T follicular helper cell (primary cell): ENCODE results near the gene MIDN.

Experiments
- DNase-seq: peaks from one replicate; pipeline ENCODE4 v3.0.0-alpha.2; 2020; ENCODE audit warnings: low read depth

Gene MIDN

DNA sequence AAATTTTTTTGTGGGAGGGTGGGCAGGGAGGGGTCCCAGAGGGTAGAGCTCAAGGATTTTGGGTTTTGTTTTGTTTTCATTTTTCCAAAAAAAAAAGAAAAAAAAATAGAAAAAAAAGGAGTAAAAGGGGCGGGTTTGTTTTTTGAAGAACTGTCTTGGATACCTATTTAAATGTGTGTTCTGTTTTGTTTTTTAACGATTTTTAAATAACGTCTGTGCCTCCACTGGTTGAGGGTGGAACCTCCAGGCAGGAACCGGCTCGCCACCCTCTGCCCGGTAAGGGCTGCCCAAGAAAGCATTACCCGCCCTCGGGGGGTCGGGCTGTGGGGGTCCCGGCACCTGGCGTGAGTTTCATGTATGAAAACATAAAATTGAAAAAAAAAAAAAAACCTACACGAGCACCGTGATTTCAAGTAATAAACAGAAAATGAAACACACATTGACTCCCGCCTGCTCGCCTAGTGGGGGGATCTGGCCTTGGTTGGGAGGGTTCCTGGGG is 10.4 kb downstream of the MIDN start:
- DNase-seq, result no peak

DNA sequence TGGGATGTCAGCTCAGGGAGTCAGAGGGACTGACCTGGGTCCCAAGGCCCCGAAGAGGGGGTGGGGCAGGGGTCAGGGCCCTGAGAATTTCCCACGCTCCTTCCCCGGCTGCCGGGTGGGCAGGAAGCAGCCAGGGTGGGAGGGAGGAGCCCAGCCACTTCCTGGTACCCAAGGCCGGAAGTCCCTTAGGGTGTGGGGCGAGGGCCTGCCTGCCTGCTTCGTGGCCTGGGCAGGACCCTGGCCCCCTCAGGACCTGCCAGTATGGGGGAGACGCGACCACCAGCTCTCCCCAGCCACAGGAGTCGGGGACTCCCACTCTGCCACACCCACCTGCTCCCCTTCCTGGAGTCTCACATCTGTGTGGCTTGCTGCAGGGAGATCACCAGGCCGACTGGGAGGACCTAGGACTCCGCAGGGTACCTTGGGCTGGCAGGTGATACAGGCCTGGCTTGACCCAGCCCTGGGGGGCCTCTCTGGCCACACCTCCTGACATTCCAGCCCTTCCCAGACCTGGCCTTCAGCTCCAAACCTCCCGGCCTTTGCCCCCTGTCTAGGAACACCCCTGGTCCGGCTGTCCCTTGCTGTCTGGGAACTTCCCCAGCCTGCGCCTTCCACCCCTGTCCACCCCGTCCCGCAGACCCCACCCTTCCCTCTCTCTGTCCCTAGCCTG is 11.0 kb downstream of the MIDN start:
- DNase-seq, result no peak

DNA sequence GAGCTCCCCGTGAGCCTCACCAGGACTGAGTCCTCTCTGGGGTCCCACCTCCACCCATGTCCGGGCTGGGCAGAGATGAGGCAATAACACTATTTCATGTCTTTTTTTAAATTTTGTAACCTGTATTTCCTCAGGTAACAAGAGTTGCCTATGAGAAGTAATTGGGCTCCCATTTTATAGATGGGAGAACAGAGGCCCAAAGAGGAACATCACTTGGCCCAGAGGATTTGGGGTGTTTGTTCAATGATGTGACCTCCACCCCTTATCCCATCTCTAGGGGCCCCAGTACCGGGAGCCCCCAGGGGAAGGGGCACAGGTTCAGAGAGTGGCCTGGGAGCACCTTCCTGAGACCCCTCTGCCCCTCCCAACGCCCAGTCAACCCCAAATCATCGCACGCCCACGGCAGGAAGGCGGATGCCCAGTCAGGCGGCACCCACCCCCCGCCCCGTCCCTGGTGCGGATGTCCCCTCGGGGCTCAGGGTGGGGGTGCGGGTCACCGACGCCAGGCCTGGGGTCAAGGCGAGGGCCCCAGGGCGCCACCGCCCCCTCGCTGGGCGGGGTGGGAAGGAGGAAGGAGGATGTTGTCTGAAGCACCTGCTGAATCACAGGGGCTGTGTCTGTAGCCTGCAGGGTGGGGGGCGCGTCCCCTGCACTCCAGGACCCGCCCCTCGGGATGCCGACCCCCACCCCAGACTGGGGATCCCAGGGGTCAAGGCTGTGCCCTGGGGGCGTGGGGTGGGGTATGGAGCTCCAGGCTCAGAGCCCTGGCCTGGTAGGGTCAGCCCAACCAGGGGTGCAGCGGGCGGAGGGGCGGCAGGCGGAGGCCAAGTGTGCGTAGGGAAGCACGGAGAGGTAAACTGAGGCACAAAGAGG is 11.7 kb downstream of the MIDN start:
- DNase-seq, result no peak

DNA sequence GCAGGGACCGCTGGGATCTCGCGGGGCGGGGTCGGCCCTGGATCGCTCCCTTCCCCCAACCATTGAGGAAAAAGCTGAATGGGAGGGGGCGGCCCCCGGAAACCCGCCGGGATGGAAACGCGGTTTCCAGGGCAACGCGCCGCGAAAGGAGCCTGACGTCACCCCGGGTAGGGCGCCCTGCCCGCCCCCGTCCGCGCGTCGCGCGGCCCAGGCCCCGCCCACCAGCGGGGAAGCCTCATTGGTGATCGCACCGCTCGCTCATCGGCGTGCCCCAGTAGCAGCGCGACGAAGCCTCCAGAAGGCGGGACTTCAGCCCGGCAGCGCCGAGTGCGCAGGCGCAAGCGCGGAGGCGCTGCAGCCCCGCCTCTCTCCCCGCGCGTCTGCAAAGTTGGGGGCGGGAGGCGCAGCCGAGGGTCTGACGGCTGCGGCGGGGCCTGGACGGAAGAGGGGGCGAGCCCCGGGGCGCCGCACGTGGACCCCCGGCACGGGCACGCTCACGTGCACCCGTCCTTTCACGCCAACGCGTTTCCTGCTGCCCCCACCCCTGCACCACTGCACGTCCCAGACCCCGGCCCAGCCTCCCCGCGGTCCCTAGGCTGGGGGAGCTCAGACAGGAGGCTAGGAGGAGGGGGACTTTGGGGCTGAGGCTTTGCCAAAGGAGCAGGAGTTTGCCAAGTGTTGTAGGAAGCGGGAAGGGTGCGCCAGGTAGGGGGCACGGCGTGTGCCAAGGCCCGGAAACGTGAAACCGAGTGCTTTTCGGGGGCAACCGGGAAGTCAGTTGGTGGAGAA is 12.6 kb downstream of the MIDN start:
- peak; percentile 97 for DNase-seq

DNA sequence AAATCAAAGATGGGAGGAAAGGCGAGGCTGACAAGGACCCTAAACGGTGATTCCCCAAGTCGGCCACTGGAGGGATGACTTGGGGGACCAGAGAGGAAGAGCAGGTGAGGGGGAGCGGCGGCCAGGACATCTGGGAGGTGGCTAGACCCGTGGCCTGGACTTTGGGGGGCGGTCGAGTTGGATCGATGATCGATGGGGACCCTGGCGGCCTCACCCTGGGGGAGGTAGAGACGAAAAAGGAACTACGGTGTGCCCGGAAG is 13.1 kb downstream of the MIDN start:
- DNase-seq, result no peak

DNA sequence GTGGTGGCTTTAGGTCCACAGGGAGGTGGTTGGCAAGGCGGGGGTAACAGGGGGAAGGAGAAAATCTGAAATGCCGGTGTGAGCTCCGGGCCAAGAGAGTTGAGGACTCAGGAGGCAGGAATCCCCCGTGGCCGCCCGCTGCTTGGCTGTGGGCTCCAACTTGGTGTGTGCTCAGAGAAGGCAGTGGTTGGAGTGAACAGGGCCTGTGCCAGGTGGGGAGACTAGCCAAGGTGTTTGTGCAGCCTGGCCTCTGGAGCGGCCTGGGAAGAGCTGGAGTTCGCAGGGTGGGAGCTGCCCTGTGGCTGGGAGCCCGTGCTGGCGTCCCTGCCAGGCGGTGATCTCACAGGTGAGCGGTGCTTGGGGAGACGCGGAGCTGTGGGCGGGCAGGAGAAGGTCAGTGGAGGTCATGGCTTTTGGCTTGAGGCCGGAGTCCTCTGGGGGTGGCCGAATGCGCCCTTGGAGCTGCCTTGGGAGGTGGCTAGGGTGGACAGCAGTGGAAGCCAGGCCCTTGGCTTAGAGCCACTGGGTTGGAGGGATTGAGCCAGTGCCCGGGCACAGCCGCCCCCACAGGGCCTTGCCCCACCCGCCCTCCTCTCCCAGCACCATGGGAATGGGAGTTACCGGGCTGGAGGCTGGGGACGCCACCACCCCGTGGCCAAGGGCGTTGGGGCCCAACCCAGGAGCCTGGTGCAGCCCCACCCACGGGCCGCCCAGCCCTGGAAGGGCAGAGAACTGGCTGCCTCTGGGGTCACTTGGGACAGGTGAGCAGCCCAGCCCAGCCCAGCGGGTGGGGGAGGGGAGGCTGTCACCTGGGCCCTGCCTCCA is 13.6 kb downstream of the MIDN start:
- DNase-seq, result no peak

DNA sequence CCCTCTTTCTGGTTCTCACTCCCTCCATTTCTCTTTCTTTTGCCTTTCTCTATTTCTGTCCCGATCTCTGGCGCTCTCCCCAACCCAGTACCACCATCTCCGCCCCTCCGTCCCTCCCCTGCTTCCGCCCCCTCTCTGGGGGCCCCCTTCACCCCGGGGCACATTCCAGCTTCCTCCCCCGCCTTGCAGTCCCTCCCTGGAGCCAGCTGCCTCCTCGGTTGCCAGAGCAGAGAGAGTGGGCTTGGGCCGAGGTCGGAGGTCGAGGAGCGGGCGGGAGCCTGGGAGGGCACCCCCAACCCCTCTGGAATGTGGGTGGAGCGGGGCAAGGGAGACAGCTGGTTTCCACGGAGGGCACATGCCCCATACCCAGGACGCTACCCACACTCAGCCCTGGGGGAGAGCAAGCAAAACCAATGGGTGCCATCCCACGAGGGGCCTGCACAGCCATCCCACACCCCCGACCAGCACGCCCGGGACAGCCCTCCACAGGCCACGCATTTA is 14.3 kb downstream of the MIDN start:
- DNase-seq, result no peak

DNA sequence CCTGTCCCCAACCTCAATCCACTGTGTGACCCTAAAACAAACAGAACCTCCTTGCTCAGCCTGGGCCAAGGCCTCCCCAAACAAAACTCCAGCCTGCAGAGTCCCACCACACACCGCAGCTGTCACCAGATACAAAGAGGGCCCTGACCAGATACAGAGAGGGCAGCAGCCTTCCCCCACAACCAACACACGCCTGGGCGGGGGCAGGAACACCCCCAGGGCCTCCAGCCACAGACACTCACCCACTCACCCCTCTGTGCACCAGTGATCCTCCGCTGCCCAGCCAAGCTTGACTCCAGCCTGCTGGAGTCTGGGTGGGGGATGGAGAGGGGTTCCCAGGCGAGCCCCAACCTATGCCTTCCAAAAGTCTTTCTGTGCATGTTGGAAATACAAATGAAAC is 14.8 kb downstream of the MIDN start:
- DNase-seq, result no peak

DNA sequence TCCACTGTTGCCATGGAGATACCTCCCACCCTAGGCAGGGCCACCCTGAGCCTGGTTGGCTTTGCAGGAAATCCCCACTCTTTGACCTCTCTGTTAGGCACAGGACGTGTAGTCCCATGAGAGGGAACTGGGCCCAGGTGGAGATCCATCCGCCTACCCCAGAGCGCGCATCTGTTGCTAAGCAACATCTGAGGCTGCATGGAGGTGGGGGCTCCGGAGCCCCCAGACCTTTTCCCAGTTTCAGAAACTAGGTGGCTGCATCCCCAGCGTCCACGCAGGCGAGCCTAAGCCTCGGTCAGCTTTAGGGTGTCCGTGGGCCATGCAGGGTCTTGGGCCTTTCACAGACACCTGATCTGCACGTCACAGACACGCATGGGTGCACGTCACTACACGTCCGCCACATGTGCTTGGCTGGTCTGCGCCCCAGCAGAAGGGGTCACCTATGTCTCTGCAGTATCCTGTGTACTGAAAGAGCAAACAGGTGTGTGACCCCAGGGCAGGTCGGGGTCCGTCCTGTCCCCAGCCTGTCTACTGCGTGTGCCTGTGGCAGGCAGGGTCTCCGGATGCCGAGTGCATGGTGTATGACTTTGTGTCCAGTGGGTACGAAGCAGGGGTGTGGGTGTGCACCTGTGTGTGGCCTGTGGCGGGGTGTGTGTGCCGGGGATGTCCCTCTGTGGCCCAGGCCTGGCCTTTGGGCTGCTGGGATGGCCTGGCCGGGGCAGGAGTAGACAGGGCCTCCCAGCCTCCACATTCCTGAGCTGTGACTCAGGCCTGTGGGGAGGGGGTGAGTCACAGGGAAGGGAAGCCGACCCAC is 16.6 kb downstream of the MIDN start:
- DNase-seq, result no peak

DNA sequence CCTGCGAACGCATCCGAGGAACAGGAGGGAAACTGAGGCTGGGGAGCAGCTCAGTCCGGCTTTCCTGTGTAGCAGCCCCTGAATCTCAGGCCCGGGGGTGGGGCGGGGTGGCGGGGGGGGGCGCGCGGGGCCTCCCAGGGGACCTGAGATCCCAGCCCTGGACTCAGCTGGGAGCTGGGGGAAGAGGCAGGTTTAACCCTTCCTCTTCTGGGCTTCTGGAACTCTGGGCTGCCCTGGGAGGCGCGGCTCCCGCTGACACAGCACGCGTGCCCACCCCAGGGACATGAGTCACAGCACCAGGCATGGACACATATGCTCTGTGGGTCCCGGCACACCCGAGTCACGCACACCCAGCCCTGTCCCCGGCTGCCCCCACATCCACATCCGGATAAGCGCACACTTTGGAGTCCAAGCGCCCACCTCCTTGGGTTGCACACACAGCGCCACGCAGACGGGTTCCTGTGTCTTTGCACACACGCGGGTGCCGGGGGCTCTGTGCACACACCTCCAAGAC is 17.3 kb downstream of the MIDN start:
- no peak for DNase-seq

DNA sequence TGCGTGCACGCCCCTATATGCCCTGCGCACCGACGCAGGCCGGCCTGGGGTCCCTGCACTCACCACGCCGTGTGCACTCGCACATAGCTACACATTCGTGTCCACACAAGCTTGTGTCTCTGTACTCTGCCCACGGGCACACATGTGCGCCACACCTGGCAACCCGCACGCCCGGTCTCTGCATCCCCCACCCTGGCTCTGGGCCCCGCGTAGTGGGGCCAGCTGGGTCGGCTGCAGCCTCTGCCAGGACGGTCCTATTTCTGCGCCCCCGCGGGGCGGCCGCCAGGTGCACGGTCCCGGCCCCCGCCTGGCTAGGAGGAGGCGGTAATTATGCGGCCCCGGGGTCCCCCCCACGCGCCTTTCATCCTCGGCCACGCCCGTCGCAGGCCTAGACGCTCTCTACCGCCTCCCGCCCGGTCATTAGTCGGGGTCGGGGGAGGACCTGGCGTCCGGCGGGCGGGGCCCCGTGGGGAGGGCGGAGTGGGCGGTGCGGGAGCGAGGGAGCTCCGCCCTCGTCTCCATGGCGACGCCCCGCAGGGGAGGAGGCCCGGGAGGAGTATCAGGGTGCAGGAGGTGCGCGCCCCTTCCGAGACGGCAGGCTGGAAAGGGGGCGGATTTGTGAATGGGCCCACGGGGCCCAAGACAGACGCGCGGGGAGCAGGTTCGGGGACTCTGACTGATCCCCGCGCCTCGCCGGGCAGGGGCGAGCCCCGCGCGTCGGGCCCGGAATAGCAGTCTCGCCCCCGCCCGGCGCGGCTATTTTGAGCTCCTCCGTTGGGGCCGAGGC is 17.9 kb downstream of the MIDN start:
- DNase-seq, result peak; percentile 74

DNA sequence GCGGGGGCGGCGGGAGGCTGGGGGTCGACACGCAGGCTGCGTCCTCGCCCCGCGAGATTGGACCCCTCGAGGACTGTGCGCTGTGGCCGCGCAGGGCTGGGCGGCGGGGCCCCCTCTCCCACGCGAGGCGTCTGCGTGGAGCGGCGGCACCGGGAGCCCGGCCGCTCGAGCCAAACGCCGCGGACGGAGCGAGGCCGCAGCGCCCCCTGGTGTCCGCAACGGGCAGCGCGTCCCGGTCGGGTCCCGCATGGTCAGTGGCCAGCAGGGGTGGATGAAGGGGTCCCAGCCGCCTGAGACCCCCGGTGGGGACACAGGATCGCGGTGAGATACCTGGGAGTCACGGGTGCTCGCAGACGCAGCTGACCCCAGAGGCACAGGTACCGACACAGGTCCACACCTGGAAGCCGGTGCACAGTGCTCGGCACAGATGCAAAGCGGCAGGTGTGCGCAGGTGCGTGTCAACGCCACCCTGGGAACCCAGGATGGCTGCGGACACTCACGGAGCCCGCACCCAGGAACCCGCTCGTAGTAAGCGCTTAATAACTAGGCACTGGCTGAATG is 18.6 kb downstream of the MIDN start:
- no peak for DNase-seq

DNA sequence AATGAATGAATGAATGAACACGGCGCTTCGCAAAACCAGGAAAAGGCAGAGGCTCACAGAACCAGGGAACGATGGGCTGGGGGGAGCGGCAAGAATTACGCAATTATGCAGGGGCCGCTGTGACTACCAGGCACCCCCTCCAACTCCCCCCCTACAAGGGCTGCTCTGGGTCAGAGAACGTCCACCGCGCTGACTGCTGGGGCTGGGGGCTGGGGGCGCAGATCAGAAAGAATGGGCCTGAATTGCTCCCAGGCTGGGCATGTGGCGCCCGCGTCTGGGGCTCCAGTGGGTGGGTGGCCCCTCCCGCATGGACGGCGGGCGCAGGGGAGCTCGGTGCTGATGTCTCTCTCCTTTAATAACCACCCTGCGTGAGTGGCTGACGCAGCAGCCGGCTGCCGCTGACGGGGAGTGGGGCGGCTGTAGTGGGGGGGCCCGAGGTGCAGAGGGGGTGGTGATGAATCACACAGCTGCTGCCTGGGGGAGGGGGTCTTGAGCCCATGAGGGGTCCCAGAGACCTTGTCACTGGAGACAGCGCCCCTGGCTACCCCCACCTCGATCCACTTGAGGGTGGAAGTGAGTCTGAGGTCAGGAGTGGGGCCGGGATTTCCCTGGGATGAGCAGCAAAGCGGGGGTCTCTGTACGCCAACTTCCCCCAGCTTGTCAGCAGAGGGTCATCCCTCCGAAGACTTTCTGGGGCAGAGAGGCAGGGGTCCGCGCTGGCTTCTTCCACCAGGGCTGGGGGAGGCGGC is 19.3 kb downstream of the MIDN start:
- peak; percentile 55 for DNase-seq

DNA sequence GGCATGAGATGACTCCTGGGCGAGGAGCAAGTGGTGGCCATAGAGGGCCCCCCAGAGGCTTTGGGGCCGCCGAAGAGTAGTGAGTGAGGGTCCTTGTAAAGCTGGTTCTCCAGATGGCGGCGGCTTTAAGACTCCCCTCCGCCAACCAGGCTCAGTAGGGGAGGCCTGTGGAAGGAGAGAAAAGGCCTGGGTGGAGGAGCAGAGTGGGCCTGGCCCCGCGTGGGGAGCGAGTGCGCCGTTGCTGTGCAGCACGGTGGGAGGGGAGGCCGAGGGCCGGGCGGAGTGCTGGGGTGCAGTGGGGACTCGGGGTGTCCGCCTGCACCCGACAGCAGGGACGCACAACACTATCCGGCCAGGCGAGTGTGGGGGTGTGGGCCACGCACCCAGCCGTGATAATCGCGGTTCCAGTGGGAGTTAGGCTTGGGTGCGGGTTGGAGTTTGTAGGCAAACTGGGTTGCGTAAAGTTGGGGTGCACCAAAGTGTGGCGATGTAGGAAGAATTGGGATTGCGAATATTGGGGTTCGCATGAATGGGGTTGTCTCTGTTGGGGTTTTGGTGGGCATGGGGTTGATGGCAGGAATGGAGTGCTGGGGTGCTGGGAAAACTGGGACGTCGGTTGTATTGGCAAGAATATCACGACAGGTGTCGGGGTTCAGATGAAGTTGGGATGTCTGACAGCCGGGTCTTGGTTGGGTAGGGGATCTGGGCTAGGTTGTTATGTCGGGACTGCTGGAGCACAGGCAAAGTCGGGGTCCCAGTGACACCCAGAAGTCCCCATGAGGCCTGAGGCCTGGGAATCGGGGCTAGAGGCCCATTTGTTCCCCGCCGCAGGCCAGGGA is 20.1 kb downstream of the MIDN start:
- no peak for DNase-seq

DNA sequence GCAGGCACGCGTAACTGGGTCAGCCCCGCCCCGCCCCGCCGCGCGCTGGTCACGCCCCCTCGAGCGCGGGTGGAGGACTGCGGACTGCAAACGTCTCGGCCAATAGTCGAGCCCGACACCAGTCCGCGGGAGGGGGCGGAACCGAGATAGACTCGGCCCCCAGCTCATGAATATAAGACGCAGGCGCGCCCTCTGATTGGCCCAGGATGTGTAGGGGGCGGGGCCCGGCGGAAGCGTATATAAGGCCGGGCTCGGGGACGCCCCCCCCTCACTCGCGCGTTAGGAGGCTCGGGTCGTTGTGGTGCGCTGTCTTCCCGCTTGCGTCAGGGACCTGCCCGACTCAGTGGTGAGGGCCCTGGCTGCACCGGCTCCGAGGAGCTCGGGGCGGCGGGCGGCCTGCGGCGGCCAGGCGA is 20.7 kb downstream of the MIDN start, which contains the start of gene CIRBP:
Gene CIRBP (plus strand): TSS at position 268 of the 413 bp plus-strand sequence. CDS start 1,602 bp downstream, outside the sequence.
- DNase-seq, result peak; percentile 99

DNA sequence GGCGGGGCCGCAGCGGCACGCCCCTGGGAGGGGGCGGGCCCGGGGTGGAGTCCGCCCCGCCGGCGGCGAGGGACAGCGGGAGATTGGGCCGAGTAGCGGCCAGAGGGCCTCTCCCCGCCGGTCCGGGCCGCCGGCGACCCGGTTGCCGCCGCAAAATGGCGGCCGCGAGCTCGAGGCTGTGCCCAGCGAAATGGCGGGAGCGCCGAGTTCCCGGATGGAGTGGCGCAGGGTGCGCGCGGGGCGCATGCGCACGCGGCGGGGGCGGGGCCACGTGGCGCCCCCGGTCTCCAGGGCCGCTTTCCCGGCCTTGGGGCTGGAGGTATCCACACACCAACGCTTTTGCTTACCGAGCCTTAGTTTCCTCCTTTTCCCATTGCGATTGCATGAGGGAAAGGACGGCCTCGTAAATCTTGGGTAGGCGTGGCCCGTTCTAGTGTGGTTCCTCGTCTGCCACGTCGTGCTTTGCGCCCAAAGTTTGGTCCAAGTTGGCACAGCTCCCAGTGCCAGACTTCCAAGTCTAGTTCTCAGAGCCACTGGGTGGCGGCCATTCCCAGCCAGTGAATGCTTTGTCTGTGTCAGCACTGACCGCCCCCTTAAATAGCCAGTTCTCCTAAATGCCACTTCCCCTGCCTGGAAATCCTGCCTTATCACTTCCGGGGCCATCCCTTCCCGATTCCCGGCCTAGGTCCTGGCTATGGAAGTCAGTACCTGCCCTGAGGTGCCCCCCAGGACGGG is 21.3 kb downstream of the MIDN start:
- DNase-seq, result peak; percentile 80
